Keratinocyte (primary cell): ENCODE data around the gene EFR3B. TPM values are rescaled to one million over a fixed set of nuclear protein-coding genes. Genes with fewer than 3 reads are reported as not detected.

ENCODE experiments used
- DNase-seq: peaks from one replicate; pipeline ENCODE4 v3.0.0-alpha.2; 2011; ENCODE audit warnings: low read depth, missing footprints, low spot score
- FAIRE-seq: peaks from 2 replicates; lab custom pipeline; 2011; peaks lifted over from hg19 to GRCh38; lab: Jason Lieb, UNC
- H2AFZ ChIP-seq: 2 replicates; pipeline ENCODE4 v1.6.0; 2012; ENCODE audit warnings: low read length, control low read depth, inconsistent platforms; ENCODE audit not compliant: control insufficient read depth
- H3K27ac ChIP-seq: 2 replicates; pipeline ENCODE4 v1.5.1; 2011; ENCODE audit warnings: low read length; ENCODE audit not compliant: control insufficient read depth, insufficient read depth
- H3K27me3 ChIP-seq: 3 replicates; pipeline ENCODE4 v1.6.0; 2011; ENCODE audit warnings: low read length; ENCODE audit not compliant: control insufficient read depth, insufficient read depth; ENCODE audit errors: extremely low read depth
- H3K36me3 ChIP-seq, 2 experiments: 2 replicates in 1 of 2; 3 replicates in 1 of 2; pipeline ENCODE4 v1.5.1; 2011; ENCODE audit warnings: low read length in 2 of 2, mild to moderate bottlenecking in 1 of 2; ENCODE audit not compliant: control insufficient read depth in 2 of 2, insufficient read depth in 2 of 2; ENCODE audit errors: extremely low read depth in 1 of 2
- H3K4me1 ChIP-seq: 3 replicates; pipeline ENCODE4 v1.5.1; 2011; ENCODE audit warnings: low read length; ENCODE audit not compliant: control insufficient read depth, insufficient read depth; ENCODE audit errors: extremely low read depth
- H3K4me2 ChIP-seq: 3 replicates; pipeline ENCODE4 v1.6.0; 2011; ENCODE audit warnings: low read depth, low read length; ENCODE audit not compliant: control insufficient read depth, insufficient read depth; ENCODE audit errors: extremely low read depth
- H3K4me3 ChIP-seq, 3 experiments: fragments of 200-600 bp in 1 of 3; sonication (generic) in 1 of 3; 2 replicates in 2 of 3; 3 replicates in 1 of 3; pipeline ENCODE4 v1.5.1; 2011 to 2016; ENCODE audit warnings: low read length in 3 of 3, mild to moderate bottlenecking in 3 of 3, control low read depth in 2 of 3, inconsistent platforms in 1 of 3, low read depth in 1 of 3, mixed read lengths in 1 of 3, mixed run types in 1 of 3, moderate library complexity in 1 of 3; ENCODE audit not compliant: control insufficient read depth in 2 of 3, insufficient read depth in 2 of 3; ENCODE audit errors: extremely low read depth in 1 of 3
- H3K79me2 ChIP-seq: 2 replicates; pipeline ENCODE4 v1.6.0; 2012; ENCODE audit warnings: low read length; ENCODE audit not compliant: control insufficient read depth, insufficient read depth
- H3K9ac ChIP-seq: 3 replicates; pipeline ENCODE4 v1.6.0; 2011; ENCODE audit warnings: low read length; ENCODE audit not compliant: control insufficient read depth, insufficient read depth; ENCODE audit errors: extremely low read depth
- H3K9me1 ChIP-seq: 3 replicates; pipeline ENCODE4 v1.6.0; 2011; ENCODE audit warnings: low read length; ENCODE audit not compliant: control insufficient read depth, insufficient read depth; ENCODE audit errors: extremely low read depth
- H3K9me3 ChIP-seq: 2 replicates; pipeline ENCODE4 v1.5.1; 2012; ENCODE audit warnings: low read depth, low read length; ENCODE audit not compliant: control insufficient read depth
- H4K20me1 ChIP-seq: 3 replicates; pipeline ENCODE4 v1.6.0; 2011; ENCODE audit warnings: low read length; ENCODE audit not compliant: control insufficient read depth, insufficient read depth; ENCODE audit errors: extremely low read depth
- EZH2 ChIP-seq: IDR thresholded peaks from one replicate; pipeline ENCODE4 v1.6.1; 2012; ENCODE audit warnings: inconsistent platforms, mild to moderate bottlenecking, low read length, moderate library complexity
- dilution Hi-C: fragments of 300-500 bp; cut with MboI; formaldehyde crosslinking; loops from one replicate; pipeline ENCODE4 v1.7.0; 2020; ENCODE audit warnings: low sequenced_read_pairs; ENCODE audit not compliant: extremely low pct_ligation_motif_present
- polyA plus RNA-seq, 5 experiments: library from polyadenylated mRNA; depleted of rRNA in 3 of 5; stranded (reverse) in 3 of 5; stranded (forward) in 1 of 5; unstranded in 1 of 5; fragments of >200 nt; gene quantifications; 1 replicate in 1 of 5; 2 replicates in 3 of 5; 3 replicates in 1 of 5; pipeline versions ENCODE4 v1.2.1 to v1.2.3, GENCODE V29; 2011 to 2012; ENCODE audit warnings: missing spikeins in 2 of 5, low read depth in 1 of 5, low replicate concordance in 1 of 5
- TF ChIP-seq, protein P1 (sequence below), 3 experiments: IDR thresholded peaks in 1 of 3; conservative IDR thresholded peaks in 1 of 3; optimal IDR thresholded peaks in 1 of 3; 2 replicates in 2 of 3; 3 replicates in 1 of 3; pipeline versions ENCODE3 to v1.5.1; 2011; ENCODE audit warnings: low read length in 3 of 3, mild to moderate bottlenecking in 3 of 3, moderate library complexity in 2 of 3, control low read depth in 1 of 3, inconsistent platforms in 1 of 3; ENCODE audit not compliant: insufficient read depth in 2 of 3; ENCODE audit errors: extremely low read depth in 1 of 3

Gene EFR3B
- polyA plus RNA-seq, 1 donor (not counting 4 experiments of a cell fraction or from before 2014, with no cell fraction given) = 0.09 TPM

DNA sequence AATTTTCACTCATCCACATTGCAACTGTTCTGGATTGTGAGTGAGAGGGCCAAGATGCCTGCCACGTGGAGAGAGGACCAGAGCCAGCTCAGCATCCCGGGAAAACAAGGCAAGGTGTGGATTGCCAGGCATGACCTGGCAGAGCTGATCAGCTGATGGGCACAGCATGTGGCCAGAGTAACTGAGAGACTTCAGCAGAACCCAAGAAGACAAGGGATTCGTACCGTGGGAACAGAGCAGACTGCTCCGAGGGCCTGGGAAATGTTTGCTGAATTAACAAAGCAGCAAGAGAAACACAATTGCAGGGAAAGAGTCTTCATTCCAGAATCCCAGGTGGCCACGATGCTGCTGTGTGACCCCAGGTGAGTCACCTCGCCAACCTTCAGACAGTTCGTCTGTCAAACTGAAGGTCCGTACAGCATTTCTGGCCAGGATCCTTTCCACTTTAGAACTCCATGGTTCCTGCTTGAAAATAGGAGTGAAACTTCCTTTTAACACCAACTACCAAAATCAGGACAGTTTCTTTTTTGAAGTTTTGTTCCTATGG lies 152.8 kb downstream of the EFR3B start:
- H3K9me1 ChIP-seq = no peaks in the 10 kb centered on the region
- no peak overlapping the region for H3K27ac ChIP-seq
- H4K20me1 ChIP-seq = no peaks in the 10 kb centered on the region
- no peaks in the 10 kb centered on the region for H3K36me3 ChIP-seq
- no peak overlapping the region for H2AFZ ChIP-seq
- dilution Hi-C loops = no loop called here
- DNase-seq = no peak
- H3K79me2 ChIP-seq = no peaks in the 10 kb centered on the region
- H3K9me3 ChIP-seq = no peaks in the 10 kb centered on the region
- H3K4me3 ChIP-seq = no peak overlapping the region
- H3K27me3 ChIP-seq = no peaks in the 10 kb centered on the region
- no peaks in the 10 kb centered on the region for H3K4me1 ChIP-seq
- no peak overlapping the region for H3K4me2 ChIP-seq
- no peak for FAIRE-seq
- no peak for TF ChIP-seq EZH2
- TF ChIP-seq, protein P1, sequence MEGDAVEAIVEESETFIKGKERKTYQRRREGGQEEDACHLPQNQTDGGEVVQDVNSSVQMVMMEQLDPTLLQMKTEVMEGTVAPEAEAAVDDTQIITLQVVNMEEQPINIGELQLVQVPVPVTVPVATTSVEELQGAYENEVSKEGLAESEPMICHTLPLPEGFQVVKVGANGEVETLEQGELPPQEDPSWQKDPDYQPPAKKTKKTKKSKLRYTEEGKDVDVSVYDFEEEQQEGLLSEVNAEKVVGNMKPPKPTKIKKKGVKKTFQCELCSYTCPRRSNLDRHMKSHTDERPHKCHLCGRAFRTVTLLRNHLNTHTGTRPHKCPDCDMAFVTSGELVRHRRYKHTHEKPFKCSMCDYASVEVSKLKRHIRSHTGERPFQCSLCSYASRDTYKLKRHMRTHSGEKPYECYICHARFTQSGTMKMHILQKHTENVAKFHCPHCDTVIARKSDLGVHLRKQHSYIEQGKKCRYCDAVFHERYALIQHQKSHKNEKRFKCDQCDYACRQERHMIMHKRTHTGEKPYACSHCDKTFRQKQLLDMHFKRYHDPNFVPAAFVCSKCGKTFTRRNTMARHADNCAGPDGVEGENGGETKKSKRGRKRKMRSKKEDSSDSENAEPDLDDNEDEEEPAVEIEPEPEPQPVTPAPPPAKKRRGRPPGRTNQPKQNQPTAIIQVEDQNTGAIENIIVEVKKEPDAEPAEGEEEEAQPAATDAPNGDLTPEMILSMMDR (optimal IDR thresholded peaks at IDR 0.05 in 1 of 3, IDR thresholded peaks at IDR 0.05 in 1 of 3, conservative IDR thresholded peaks at IDR 0.05 in 1 of 3; ENCODE audit: extremely low read depth in 1 of 3, insufficient read depth in 2 of 3, low read length in 3 of 3) = no peak
- no peak overlapping the region for H3K9ac ChIP-seq

DNA sequence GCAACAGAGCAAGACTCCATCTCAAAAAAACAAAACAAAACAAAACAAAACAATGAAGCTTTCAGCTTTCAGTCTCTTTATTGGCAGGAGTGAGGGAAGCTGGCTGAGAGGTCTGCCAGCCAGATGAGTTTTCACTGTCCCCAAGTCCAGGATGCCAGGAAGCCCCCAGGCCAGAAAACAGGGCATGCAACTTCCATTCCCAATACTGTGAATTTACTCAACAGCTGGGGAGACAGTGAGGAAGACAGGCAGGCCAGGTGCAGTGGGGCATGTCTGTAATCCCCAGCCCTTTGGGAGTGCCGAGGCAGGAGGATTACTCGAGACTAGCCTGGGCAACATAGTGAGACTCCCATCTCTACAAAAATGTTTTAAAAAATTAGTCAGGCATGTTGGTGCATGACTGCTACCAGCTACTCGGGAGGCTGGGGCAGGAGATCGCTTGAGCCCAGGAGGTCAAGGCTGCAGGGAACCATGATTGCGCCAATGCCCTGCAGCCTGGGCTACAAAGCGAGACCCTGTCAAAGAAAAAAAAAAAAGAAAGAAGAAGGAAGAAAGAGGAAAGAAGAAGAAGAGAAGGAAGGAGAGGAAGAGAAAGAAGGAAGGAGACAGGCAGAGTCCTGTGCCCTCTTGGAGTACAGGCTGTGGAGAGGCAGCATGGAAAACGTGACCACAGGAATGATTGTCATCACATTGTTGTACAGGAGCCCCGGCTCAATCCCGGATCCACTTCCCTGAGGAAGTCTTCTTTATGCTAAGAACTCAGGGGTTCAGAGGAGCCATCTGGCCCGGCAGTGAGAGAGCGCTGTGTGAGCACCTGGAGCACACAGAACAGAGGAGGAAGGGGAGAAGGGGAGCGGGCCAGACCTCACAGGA lies 155.7 kb downstream of the EFR3B start:
- Histone ChIP-seq H3K27me3 (no peaks in the 10 kb centered on the region), H3K27ac (no peak overlapping the region), H3K9ac (no peak overlapping the region), H3K36me3 (no peaks in the 10 kb centered on the region), H4K20me1 (no peaks in the 10 kb centered on the region), H3K9me1 (no peaks in the 10 kb centered on the region), H3K4me2 (no peak overlapping the region), H3K79me2 (no peaks in the 10 kb centered on the region), H3K9me3 (no peaks in the 10 kb centered on the region), H3K4me3 (no peak overlapping the region), H2AFZ (no peak overlapping the region), H3K4me1 (no peaks in the 10 kb centered on the region)
- dilution Hi-C loops = no loop called here
- FAIRE-seq = no peak
- no peak for DNase-seq
- TF ChIP-seq EZH2 = no peak
- TF ChIP-seq, protein P1 (optimal IDR thresholded peaks at IDR 0.05 in 1 of 3, IDR thresholded peaks at IDR 0.05 in 1 of 3, conservative IDR thresholded peaks at IDR 0.05 in 1 of 3; ENCODE audit: extremely low read depth in 1 of 3, insufficient read depth in 2 of 3, low read length in 3 of 3) = no peak
